ENCODE results near the gene SUGCT.

Gene SUGCT

GRCh38 chr7:40826411-40827221, 691.8 kb downstream of the SUGCT start:
- no peak overlapping the region for H3K4me3 ChIP-seq
- no peak for DNase-seq (ENCODE audit: low read depth, low spot score)
- H3K9ac ChIP-seq (ENCODE audit: insufficient read length): no peak overlapping the region
- TF ChIP-seq FOXP2 (optimal IDR thresholded peaks at IDR 0.05; ENCODE audit: control extremely low read depth, extremely low read length, insufficient read depth) (no peak), EZH2 (IDR thresholded peaks at IDR 0.05) (no peak), POLR2AphosphoS5 (IDR thresholded peaks at IDR 0.05; ENCODE audit: borderline replicate concordance, low read depth, low read length) (no peak)
- H3K27ac ChIP-seq: no peak overlapping the region
- H3K9me3 ChIP-seq (ENCODE audit: low read depth, low read length): no peaks in the 10 kb centered on the region
- H3K36me3 ChIP-seq (ENCODE audit: insufficient read depth, low read length): no peaks in the 10 kb centered on the region

GRCh38 chr7:40827222-40828085, 692.6 kb downstream of the SUGCT start:
- Histone ChIP-seq H3K36me3 (ENCODE audit: insufficient read depth, low read length) (no peaks in the 10 kb centered on the region), H3K4me3 (no peak overlapping the region), H3K9me3 (ENCODE audit: low read depth, low read length) (no peaks in the 10 kb centered on the region), H3K9ac (ENCODE audit: insufficient read length) (no peak overlapping the region), H3K27ac (no peak overlapping the region)
- no peak for DNase-seq (ENCODE audit: low read depth, low spot score)
- TF ChIP-seq EZH2 (IDR thresholded peaks at IDR 0.05) (no peak), POLR2AphosphoS5 (IDR thresholded peaks at IDR 0.05; ENCODE audit: borderline replicate concordance, low read depth, low read length) (no peak), FOXP2 (optimal IDR thresholded peaks at IDR 0.05; ENCODE audit: control extremely low read depth, extremely low read length, insufficient read depth) (no peak)

GRCh38 chr7:40828686-40829600, 694.1 kb downstream of the SUGCT start:
- no peak overlapping the region for H3K27ac ChIP-seq
- TF ChIP-seq FOXP2 (optimal IDR thresholded peaks at IDR 0.05; ENCODE audit: control extremely low read depth, extremely low read length, insufficient read depth) (no peak), POLR2AphosphoS5 (IDR thresholded peaks at IDR 0.05; ENCODE audit: borderline replicate concordance, low read depth, low read length) (no peak), EZH2 (IDR thresholded peaks at IDR 0.05) (no peak)

GRCh38 chr7:40833191-40833887, 698.5 kb downstream of the SUGCT start:
- H3K4me3 ChIP-seq: no peak overlapping the region
- H3K9ac ChIP-seq (ENCODE audit: insufficient read length): no peak overlapping the region
- no peak for DNase-seq (ENCODE audit: low read depth, low spot score)
- TF ChIP-seq FOXP2 (optimal IDR thresholded peaks at IDR 0.05; ENCODE audit: control extremely low read depth, extremely low read length, insufficient read depth) (no peak), EZH2 (IDR thresholded peaks at IDR 0.05) (no peak), POLR2AphosphoS5 (IDR thresholded peaks at IDR 0.05; ENCODE audit: borderline replicate concordance, low read depth, low read length) (no peak)
- H3K9me3 ChIP-seq (ENCODE audit: low read depth, low read length): no peaks in the 10 kb centered on the region
- no peak overlapping the region for H3K27ac ChIP-seq
- H3K36me3 ChIP-seq (ENCODE audit: insufficient read depth, low read length): no peaks in the 10 kb centered on the region

More at GRCh38 chr7:40828686-40829600, 694.1 kb downstream of the SUGCT start:
- DNase-seq (ENCODE audit: low read depth, low spot score): no peak
- H3K9me3 ChIP-seq (ENCODE audit: low read depth, low read length): no peaks in the 10 kb centered on the region
- H3K36me3 ChIP-seq (ENCODE audit: insufficient read depth, low read length): no peaks in the 10 kb centered on the region
- no peak overlapping the region for H3K4me3 ChIP-seq
- no peak overlapping the region for H3K9ac ChIP-seq (ENCODE audit: insufficient read length)

DNA sequence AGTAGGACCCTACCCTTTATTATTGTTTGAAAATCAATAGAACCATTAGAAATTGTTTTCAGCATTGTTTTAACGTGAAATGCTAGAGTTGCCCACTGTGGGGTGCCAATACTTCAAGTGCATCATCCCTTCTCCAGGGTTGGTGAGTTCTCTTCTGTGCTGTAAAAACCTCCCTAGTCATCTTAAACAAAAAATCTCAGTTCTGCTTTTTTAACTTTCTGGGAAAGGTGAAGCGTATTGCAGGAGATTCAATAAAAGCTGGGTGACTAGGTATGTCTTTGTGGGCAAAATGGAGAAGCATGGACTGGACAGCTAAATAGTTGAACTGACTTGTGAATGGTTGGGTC, 699.1 kb downstream of the SUGCT start:
- no peak for DNase-seq (ENCODE audit: low read depth, low spot score)
- H3K9ac ChIP-seq (ENCODE audit: insufficient read length): no peak overlapping the region
- H3K9me3 ChIP-seq (ENCODE audit: low read depth, low read length): no peaks in the 10 kb centered on the region
- H3K4me3 ChIP-seq: no peak overlapping the region
- no peak for TF ChIP-seq FOXP2 (optimal IDR thresholded peaks at IDR 0.05; ENCODE audit: control extremely low read depth, extremely low read length, insufficient read depth)
- no peak for TF ChIP-seq POLR2AphosphoS5 (IDR thresholded peaks at IDR 0.05; ENCODE audit: borderline replicate concordance, low read depth, low read length)
- TF ChIP-seq EZH2 (IDR thresholded peaks at IDR 0.05): no peak
- H3K36me3 ChIP-seq (ENCODE audit: insufficient read depth, low read length): no peaks in the 10 kb centered on the region
- no peak overlapping the region for H3K27ac ChIP-seq

DNA sequence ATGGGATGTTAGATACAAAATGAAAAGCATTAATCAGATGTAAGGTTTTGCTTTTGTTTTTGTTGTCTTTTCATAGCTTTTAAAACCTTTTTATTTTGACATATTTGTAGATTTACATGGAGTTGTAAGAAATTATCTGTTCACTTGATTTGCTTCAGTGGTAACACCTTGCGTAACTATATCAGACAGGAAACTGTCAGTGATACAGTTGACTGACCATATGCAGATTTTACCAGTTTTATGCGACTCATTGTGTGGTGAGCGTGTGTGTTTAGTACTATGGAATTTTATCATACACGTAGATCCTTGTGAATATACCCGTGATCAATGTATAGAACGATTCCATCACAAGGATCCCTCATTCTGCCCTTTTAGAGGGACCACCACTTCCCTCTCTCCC, 701.4 kb downstream of the SUGCT start:
- no peaks in the 10 kb centered on the region; the same call in 1 of the 2 replicates for H3K9me3 ChIP-seq (ENCODE audit: low read depth, low read length)
- no peak overlapping the region for H3K27ac ChIP-seq
- TF ChIP-seq FOXP2 (optimal IDR thresholded peaks at IDR 0.05; ENCODE audit: control extremely low read depth, extremely low read length, insufficient read depth) (no peak), POLR2AphosphoS5 (IDR thresholded peaks at IDR 0.05; ENCODE audit: borderline replicate concordance, low read depth, low read length) (no peak), EZH2 (IDR thresholded peaks at IDR 0.05) (no peak)
- no peaks in the 10 kb centered on the region for H3K36me3 ChIP-seq (ENCODE audit: insufficient read depth, low read length)
- H3K9ac ChIP-seq (ENCODE audit: insufficient read length): no peak overlapping the region
- no peak for DNase-seq (ENCODE audit: low read depth, low spot score)
- H3K4me3 ChIP-seq: no peak overlapping the region

DNA sequence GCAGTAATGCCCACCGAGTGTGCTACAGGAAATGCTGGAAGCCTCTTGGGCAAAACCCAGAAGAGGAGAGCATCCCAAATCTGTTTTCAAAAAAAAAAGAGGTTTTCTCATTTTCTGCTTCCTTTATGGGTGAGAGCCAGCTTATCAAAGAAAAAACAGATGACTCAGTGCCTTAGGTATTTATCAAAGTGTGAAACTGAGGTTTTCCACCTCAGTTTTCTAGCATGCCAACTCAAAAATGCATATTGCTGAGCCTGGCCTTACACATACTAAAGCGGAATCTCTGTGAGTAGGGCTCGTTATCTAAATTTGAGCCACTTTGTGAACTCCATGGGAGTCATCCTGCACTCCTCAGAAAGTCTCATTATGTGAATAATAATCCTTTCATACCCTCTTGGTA, 705.1 kb downstream of the SUGCT start:
- no peak overlapping the region for H3K9ac ChIP-seq (ENCODE audit: insufficient read length)
- H3K4me3 ChIP-seq: no peak overlapping the region
- H3K27ac ChIP-seq: no peak overlapping the region
- no peak for TF ChIP-seq EZH2 (IDR thresholded peaks at IDR 0.05)
- H3K9me3 ChIP-seq (ENCODE audit: low read depth, low read length): no peaks in the 10 kb centered on the region; the same call in 1 of the 2 replicates
- DNase-seq (ENCODE audit: low read depth, low spot score): no peak
- H3K36me3 ChIP-seq (ENCODE audit: insufficient read depth, low read length): no peaks in the 10 kb centered on the region

Data from SK-N-MC (cell line).